Measurements from ENCODE around the gene CDHR5.
"Not testable (repeated sequence)": the region's sequence is repeated elsewhere in the genome, so short reads cannot be mapped to it uniquely, and the experiment has no call there.

The CDHR5 gene

DNA sequence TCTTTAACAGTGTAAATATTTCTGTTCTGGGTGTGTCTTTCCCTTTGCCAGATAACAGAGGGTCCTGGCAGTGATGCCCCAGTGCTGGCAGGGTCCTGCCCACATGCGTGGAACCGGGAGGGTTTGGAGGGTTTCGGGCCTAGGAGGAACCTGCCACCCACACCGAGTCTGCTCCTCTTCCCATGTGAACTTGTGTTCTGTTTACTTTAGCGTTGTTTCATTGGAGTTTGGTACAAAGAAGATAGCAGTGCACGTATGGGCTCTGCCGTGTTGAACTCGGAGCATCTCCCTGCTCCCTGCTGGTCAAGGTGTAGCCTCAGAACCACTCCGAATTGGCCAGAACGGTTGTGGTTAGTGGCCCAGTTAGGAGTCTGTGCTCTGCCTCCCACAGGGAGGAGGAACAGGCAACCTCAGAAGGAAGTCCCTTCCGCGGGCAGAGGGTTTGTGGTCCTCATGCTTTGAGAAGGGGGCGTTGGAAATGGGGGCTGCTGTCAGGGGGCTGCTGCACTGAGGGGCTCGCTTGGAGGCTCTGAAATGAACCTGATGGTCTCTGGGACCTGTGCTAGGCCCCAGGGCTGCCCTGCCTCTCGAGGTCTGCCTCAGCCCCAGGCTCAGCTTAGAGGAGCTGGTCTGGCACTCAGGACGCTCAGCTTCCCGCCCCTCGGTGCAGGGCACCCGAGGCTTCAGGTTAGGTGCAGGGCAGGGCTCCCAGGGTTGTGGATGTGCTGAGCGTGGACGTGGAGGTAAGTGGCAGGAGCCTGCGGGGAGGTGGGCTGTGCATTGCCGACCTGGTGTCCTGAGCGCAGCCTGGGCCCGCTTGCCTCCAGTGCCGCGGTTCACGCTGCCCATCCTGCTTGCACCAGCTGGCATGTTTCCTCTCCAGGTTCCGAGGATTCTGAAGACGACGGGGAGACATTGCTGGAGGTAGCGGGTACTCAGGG is 38.1 kb downstream of the CDHR5 start:
- DNase-seq (ENCODE audit: low spot score), result no peak

DNA sequence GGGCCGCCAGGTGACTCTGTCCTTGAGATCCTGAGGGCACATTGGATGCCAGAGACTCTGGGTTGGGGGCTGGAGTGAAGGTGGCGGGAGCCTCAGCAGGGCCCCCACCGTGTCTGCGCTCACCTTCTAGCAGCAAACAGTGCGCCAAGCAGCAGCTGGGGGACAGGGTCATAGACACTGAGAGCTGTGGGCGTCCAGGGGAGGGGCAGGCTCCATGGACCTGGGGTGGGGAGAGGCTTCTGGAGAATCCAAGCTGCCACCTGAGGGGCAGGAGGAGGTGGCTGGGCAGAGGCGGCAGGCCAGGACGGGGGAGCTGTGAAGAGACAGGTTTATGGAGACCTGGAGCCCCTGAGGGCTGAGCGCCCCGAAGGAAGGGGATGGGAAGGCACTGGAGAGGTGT is 40.5 kb downstream of the CDHR5 start:
- no peak for DNase-seq (ENCODE audit: low spot score)

DNA sequence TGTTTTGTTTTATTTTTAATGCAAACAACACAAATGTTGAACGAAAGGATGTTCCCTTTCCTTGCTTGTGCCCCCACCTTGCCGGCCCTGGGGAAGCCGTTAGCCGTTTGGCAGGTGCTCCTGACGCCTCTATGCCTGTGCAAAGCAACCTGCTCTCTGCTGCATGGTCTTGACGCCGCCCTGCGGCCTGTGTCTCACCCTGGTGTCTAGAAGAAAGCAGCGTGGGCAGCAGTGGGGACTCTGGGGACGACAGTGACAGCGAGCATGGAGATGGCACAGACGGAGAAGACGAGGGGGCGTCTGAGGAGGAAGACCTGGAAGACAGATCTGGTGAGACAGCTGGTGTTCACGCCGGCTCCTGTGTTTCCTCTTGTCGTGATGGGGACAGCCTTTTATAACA is 43.0 kb downstream of the CDHR5 start:
- no peak for DNase-seq (ENCODE audit: low spot score)

- no peak for DNase-seq (ENCODE audit: low spot score)
Measured at GRCh38 chr11:581342-581741, 43.4 kb downstream of the CDHR5 start.

- DNase-seq (ENCODE audit: low spot score), result no peak
Measured at GRCh38 chr11:579830-580601, 44.7 kb downstream of the CDHR5 start.

GRCh38 chr11:578276-579035 is 46.3 kb downstream of the CDHR5 start:
- no peak for DNase-seq (ENCODE audit: low spot score)

DNA sequence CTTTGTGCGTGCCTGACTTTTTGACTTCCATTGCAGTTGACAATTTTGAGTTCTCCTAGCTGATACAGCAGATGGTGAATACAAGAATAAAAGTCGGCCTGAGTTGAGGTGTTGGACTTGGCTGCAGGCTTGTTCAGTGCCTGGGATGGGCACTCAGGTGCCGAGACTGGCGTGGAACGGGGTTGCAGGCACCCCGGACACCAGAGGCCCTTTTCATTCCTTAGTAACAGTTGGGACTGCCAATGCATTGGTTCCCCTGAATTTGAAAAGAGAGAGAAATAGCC is 47.2 kb downstream of the CDHR5 start:
- DNase-seq (ENCODE audit: low spot score), result no peak

DNA sequence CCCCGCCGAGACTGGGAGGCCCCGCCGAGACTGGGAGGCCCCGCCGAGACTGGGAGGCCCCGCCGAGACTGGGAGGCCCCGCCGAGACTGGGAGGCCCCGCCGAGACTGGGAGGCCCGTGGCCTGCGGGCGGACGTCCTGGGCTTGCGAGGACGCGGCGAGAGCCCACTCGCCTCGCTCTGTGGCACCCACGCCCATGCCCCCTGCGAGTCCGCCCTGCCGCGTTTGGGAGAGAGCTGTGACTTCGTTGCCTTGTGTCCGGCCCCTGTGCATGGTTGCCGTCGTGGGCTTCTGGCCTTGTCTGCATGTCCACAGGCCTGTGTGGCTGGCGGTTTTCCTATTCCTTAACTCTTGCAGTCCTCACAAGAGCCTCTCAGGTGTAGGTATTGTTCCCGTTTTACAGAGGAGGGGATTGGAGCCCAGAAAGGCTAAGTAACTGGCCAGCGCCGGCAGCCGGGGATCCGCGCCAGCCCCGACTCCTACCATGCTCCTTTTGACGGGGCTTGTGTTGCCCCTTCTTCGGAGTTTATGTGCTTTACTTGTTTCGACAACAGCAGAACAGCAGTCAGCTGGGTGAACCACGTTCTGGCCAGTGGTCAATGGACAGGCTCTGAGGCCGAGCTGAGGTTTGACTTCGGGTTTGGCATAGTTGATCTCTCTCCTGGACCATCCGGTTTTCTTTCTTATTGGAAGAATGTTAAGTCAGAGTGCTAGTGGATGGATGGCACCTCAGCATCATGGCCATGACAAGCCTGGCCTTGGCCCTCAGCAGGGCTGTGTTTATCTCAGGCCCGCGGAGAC is 47.7 kb downstream of the CDHR5 start:
- DNase-seq (ENCODE audit: low spot score), result no peak

DNA sequence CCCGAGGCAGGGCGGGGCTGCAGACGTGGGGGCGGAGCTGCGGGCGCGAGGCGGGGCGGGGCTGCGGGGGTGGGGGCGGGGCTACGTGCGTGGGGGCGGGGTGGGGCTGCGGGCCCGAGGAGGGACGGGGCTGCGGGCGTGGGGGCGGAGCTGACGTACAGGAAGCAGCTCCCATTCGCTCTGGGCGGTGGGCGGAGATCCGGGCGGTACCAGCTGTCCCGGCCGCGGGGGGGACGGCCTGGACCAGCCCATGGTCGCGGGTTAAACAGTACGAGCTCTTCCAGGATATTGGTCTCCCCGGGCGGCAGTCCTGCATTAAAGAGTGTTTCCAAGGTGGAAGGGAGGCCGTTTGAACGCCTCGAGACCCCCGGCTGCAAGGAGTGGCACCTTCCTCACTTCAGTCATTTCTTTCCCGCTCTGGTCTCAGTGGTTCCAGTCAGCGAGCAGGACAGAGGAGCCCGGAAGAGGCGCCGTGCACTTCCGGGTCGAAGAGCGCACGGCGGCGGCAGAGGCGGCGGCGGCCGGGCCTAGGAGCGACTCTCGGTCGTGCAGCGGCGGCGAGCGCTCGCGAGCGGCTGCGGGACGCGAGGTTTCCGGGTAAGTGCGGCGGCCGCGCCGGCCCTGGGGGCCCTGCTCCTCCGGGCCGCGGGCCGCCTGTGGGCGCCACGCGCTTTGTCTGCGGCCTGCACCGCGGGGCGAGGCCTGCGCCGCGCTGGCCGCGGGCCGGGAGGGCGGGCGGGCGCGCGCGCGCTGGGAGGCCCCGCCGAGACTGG is 48.6 kb downstream of the CDHR5 start, which contains the start of gene PHRF1:
Gene PHRF1, plus strand, starts transcription at position 475 of the 773 bp plus-strand sequence. CDS start 5,043 bp downstream, outside the sequence.
- DNase-seq (ENCODE audit: low spot score), result peak; percentile 98

DNA sequence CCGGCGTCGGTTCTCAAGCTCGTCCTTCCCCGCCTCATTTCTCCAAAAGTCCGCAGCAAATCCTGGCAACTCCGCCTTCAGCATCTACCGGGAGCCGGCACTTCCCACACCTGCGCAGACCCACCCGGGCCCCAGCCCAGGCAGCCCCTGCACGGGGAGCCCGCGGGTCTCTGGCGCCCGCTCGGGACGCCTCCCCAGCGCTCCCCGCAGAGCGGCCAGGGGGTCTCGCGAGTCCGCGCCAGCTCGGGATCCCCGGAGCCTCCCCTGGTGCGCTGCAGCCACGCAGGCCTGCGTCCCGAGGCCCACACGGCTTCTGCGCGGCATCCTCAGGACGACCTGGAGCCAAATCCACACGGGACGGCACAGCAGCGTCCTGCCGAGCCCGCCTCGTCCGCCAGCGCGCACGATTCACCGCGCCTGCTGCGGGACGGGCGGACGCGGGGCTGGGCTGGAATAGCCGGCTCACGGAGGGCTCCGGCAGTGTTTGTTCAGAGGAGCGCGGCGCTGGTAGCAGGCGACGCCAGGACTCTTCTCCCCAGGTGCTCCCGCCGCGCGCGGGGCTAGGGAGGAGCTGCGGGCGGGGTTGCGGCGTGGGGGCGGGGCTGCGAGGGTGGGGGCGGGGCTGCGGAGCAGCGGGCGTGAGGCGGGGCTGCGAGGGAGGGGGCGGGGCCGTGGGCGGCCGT is 49.3 kb downstream of the CDHR5 start:
- peak; percentile 65 for DNase-seq (ENCODE audit: low spot score)

- no peak for DNase-seq (ENCODE audit: low spot score)
Measured at GRCh38 chr11:574632-575312, 50.0 kb downstream of the CDHR5 start.

DNA sequence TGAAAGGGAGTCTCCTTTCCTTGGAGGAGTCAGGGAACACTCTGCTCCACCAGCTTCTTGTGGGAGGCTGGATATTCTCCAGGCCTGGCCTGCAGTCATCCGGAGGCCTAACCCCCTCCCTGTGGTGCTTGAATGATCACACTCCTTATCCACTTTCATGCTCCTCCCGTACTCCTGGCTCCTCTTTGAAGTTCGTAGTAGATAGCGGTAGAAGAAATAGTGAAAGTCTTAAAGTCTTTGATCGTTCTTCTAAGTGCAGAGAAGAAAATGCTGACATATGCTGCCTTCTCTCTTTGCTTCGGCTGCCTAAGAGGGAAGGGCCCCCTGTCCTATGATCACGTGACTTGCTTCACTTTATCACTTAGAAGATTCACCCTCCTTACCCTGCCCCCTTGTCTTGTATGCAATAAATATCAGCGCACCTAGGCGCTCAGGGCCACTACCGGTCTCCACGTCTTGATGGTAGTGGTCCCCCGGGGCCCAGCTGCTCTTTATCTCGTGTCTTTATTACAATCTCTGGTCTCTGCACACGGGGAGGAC is 50.7 kb downstream of the CDHR5 start:
- DNase-seq (ENCODE audit: low spot score), result not testable (repeated sequence)

GRCh38 chr11:573146-573759 is 51.5 kb downstream of the CDHR5 start:
- no peak for DNase-seq (ENCODE audit: low spot score)

DNA sequence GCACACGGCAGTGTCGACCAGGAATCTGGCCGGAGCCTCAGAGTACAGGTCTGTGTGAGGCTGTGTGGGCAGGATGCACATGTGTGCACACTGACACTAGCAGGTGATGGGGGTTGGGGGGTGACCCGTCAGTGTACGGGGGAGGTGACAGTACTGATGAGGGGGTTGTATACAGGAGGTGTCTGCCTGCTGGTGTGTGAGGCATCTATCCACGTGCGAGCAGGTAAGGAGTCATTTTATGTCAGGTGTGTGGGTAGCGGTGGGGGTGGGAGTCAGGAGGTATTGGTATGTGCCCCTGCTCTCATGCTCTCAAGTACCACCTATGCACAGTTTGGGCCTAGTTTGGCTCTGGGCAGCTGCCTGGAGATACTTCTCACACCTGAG is 53.0 kb downstream of the CDHR5 start:
- no peak for DNase-seq (ENCODE audit: low spot score)

GRCh38 chr11:569158-569885 is 55.4 kb downstream of the CDHR5 start:
- DNase-seq (ENCODE audit: low spot score), result no peak

- DNase-seq (ENCODE audit: low spot score), result peak; percentile 99
Measured at GRCh38 chr11:568306-569157, 56.2 kb downstream of the CDHR5 start.

- no peak for DNase-seq (ENCODE audit: low spot score)
Measured at GRCh38 chr11:567629-568292, 57.0 kb downstream of the CDHR5 start.

Measured in hepatic stellate cell (primary cell).